Stimulated activated CD8-positive, alpha-beta memory T cell treated with anti-CD3 and anti-CD28 coated beads, Interleukin-15, amount 100 ng/mL, for 4 hours (primary cell): ENCODE results near the gene SRPK1.
"Not testable (repeated sequence)": the region's sequence is repeated elsewhere in the genome, so short reads cannot be mapped to it uniquely, and the experiment has no call there.

ENCODE experiments used
- DNase-seq, 2 donors: peaks; one replicate each; pipeline ENCODE4 v3.0.0-alpha.2; 2020; ENCODE audit warnings: low read depth in 2 of 2

Gene SRPK1

DNA sequence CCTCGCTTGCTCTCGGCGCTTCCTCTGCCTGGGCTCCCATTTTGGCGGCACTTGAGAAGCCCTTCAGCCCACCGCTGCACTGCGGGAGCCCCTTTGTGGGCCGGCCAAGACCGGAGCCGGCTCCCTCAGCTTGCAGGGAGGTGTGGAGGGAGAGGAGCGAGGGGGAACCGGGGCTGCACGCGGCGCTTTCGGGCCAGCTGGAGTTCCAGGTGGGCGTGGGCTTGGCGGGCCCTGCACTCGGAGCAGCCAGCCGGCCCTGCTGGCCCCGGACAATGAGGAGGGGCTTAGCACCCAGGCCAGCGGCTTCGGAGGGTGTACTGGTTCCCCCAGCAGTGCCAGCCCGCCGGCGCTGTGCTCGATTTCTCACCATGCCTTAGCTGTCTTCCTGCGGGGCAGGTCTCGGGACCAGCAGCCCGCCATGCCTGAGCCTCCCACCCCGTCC is 10.2 kb upstream of the SRPK1 start:
- no peak for DNase-seq

DNA sequence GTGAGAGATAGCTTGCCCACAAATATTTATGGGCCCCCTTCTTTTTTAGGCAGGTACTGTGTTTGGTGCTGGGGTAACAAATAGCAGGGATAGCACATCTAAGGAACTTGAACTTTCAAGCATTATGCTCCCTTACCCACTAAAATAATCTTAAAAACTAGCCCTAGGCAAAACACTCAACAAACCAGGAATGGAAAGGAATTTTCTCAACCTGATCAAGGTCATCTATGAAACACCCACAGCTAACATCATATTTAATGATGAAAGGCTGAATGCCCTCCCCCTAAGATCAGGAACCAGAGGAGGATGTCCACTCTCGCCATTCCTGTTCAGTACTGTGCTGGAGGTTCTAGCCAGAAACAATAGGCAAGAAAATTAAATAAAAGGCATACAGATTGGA is 8.7 kb upstream of the SRPK1 start:
- no peak for DNase-seq

DNA sequence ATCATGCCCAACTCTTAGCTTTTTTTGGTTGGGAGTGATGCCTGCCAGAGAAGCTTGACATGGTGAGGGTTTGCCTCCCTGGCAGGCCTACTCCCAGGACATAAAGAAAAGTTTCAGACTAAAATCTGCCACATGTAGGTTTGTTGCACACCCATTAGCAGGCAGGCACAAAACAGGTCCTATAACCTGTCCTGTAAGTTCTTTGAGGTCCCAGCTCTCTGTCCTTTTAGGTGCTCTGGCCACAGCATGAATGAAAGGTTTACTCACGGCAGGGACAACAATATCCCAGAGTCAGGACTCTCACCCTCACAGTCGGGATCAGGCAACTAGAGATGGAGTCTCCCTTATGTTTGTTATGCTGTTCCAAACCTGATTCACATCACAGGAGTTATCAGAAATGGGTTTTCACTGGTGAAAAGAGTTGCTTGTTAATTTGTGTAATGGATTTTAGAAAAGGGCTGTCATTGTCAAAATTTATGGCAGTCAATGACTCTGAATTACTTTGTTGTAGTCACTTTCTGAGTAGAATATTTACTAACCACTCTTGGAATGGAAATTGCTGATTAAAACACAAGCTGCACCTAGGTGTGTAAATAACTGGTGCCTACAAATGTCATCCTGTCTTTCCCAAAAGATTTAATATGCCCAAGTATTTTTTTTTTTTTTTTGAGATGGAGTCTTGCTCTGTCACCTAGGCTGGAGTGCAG is 5.8 kb upstream of the SRPK1 start:
- no peak for DNase-seq

DNA sequence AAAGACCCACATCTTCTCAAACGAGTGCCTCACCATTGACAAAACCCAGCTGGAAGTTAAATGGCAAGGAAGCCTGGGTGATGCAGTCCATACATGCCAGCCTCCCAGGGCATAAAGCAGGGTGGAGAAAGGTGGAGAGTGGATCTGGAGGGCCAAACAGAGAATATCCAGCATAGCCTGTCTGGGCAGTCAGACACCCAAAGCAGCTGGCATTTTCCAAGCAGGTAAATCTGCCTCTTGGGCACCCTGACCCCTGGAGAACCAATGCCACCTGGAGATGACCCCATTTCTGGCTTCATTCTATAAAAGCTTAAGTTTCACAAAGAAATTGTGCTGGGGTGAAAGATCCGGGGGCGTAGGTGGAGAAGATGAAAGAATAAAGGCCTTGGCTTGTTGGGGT is 5.1 kb upstream of the SRPK1 start:
- no peak for DNase-seq

DNA sequence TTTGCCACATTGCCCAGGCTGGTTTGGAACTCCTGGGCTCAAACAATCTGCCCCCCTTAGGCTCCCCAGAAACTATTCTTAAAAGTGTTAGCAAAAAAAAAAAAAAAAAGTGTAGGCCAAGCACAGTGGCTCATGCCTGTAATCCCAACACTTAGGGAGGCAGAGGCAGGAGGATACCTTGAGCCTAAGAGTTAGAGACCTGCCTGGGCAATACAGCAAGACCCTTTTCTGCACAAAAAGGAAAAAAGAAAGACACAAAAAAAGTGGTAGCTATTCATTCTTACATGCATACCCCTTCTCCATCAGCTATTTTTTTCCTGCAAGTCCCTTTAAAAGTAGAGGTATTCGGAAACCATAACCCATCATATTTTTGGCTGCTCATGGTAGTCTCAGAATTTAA is 3.2 kb upstream of the SRPK1 start:
- no peak for DNase-seq

DNA sequence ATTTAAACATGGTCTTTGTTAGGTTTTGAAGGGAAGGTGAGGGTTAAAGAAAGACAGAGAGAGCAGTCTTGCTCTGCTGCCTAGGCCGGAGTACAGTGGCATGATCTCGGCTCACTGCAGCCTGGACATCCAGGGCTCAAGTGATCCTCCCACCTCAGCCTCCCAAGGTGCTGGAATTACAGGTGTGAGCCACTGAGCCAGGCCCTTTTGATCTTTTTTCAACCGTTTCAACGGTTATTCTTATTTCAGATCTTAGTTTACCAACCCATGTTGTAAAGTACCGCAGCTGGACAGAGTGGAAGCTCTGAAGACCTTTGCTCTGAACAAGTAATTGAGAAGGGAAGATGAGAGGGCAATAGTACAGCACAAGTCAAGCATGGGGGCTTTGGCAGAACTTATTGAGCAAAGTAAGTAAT is 1.2 kb upstream of the SRPK1 start:
- no peak for DNase-seq

DNA sequence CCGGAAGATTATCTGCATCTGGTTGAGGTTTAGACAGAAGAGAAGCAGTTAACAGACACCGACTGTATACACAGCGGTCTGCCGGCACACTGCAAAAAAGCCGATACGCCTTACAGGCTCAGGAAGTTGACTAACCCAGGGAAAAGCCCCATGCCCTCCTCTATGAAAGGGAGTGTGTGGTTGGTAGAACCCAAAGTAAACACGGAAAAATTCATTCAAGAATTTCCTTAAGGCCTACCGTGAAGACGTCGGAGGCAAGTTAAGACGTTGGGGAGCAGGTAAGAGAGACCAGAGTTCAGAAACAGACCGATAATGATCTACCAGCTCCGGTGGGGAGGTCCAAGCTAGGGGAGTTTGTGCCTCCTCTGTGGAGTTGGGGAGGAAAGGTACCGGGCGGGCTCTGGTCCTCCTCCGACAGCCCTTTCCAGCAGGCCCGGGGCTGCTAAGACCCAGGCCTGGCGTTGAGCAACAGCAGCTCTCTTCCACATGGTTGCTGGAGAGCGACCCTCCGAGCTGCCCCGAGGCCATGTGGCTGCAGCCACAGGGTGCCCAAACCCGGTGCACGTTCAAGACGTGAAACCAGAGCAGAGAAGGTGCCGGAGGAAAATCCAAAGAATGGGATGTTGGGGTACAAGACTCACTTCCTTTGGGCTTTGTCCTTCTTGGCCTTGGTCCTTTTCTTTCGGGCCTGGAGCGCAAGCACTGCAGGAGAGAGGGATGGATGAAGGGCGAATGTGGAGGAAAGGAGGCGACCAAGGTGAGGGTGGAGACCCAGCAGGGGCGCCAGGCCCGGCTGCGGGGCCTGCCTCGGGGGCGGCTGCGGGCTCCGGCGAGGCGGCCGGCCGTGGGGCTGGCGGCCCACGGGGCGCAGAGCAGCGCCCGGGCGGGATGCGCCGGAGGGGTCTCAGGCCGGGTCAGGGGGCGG is 809 bp downstream of the SRPK1 start:
- DNase-seq = peak; percentile 22 to 32

DNA sequence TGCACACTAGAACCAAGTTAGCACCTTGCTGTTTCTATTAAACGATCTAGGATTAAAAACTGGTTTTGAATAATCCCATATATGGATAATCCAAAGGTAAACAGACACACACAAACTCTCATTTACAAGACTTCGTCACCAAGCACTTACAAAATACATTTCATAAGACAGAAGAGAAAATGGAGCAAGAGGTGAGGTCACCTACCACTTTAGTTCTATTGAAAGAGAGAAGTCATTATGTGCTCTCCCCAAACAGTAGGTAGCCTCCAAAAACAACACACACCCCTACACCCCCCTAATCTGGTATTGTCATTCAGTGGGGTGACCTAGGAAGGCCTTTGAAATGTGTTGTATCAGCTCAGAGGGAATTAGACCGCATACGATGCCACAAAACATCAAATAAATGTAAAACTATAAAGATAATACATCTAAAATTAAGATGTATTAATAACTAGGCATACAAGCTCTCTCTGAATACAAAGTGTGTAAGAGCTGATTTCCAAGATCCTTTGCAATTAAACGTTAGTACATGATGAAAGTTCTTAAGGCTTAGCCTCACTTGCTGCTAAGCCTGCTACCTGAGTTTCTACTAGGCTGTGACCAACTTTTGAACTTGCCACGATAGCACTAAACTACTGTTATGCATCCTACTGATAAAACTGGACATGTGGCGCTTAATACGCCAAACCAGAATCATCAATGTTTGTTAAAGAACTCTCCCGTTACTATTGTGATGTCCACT is 1.6 kb downstream of the SRPK1 start:
- DNase-seq = no peak

DNA sequence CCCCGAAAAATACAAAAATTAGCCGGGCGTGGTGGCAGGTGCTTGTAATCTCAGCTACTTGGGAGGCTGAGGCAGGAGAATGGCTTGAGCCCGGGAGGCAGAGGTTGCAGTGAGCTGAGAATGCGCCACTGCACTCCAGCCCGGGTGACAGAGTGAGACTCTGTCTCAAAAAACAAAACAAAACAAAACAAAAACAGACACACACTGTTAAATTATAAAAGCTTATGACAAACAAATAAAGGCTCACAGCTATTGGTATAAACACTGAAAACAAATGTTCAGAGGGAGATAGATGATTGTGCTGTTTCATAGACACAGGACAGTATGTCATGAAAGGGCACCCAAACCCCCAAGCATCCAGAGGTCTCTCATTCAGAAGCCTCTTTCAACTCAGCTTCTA is 4.0 kb downstream of the SRPK1 start:
- not testable (repeated sequence) for DNase-seq

DNA sequence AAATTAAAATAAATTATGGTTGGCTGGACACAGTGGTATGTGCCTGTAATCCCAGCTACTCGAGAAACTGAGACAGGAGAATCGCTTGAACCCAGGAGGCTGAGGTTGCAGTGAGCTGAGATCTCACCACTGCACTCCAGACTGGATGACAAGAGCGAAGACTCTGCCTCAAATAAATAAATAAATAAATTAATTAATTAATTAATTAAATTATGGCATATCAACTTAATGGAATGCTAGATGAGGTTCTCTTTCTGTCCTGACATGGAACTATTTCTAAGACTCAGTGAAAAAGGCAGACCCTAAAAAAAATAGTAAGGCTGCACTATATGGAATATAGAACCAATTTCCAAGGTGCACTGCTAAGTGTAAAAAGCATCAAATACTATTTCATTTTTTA is 4.8 kb downstream of the SRPK1 start:
- DNase-seq = no peak

DNA sequence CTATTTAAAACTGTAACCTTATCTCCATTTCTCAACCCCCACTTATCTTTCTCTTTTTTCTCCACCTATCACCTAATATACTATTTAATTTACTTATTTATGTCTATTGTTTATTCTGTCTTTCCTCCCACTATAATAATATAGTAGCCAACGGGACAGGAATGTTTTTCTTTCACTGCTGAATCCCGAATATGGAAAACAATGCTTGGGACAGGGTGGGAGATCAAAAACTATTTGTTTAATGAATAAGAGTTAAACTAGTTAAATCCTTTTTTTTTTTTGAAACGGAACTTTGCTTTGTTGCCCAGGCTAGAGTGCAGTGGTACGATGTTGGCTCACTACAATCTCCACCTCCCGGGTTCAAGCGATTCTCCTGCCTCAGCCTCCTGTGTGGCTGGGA is 6.4 kb downstream of the SRPK1 start:
- no peak for DNase-seq

DNA sequence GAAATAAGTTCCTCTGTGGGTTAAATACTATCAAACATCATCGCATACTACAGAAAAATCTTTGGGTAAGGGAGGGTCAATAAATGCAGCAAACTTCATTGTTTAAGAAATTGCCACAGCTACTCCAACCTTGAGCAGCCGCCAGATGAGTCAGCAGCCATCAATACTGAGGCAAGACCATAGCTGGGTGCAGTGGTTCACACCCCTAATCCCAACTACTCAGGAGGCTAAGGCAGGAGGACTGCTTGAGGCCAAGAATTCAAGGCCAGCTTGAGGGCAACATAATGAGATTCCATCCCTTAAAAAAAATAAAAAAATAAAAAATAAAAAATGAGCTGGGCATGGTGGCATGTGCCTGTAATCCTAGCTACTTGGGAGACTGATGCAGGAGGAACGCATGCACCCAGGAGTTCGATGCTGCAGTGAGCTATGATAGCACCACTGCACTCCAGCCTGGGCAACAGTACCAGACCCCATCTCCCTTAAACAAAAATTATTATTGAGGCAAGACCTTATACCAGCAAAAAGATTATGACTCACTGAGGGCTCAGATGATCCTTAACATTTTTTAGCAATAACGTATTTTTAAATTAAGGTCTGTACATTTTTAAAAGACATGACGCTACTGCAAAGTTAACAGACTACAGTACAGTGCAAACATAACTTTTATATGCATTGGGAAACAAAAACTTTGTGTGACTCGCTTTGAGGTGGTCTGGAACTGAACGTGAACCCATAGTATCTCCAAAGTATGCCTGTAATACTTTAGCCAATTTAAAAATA is 8.8 kb downstream of the SRPK1 start:
- no peak for DNase-seq

DNA sequence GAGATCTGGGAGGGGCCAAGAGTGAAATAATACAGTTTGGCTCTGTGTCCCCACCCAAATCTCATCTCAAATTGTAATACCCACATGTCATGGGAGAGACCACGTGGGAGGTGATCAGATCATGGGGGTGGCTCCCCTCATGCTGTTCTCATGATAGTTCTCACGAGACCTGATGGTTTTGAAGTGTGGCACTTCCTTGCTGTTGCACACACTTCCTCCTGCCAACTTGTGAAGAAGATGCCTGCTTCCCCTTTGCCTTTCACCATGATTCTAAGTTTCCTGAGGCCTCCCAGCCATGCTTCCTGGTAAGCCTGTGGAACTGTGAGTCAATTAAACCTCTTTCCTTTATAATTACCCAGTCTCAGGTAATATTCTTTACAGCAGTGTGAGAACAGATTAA is 11.3 kb downstream of the SRPK1 start:
- DNase-seq = not testable (repeated sequence)

DNA sequence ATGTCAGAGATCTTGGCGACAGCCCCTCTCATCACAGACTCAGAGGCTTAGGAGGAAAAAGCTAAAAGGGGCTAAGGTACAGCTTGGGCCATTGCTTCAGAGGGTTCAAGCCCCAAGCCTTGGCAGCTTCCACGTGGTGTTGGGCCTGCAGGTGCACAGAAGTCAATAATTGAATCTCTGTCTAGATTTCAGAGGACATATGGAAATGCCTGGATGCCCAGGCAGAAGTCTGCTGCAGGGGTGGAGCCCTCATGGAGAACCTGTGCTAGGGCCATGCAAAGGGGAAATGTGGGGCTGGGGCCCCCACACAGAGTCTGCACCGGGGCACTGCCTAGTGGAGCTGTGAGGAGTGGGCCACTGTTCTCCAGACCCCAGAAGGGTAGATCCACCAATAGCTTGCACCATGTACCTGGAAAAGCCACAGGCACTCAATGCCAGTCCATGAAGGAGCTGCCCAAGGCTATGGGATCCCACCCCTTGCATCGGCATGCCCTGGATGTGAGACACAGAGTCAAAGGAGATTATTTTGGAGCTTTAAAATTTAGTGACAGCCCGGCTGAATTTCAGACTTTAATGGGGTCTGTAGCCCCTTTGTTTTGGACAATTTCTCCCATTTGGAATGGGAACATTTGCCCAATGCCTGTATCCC is 12.0 kb downstream of the SRPK1 start:
- not testable (repeated sequence) for DNase-seq

DNA sequence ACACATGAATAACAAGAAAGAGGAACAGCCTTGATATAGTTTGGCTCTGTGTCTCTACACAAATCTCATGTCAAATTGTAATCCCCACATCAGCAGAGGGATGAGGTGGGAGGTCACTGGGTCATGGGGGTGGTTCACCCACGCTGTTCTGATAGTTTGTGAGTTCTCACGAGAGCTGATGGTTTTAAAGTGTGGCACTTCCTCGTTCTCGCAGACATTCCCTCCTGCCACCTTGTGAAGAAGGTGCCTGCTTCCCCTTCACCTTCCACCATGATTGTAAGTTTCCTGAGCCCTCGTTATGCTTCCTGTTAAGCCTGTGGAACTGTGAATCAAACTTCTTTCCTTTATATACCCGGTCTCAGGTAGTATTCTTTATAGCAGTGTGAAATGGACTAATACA is 13.1 kb downstream of the SRPK1 start:
- DNase-seq = no peak

DNA sequence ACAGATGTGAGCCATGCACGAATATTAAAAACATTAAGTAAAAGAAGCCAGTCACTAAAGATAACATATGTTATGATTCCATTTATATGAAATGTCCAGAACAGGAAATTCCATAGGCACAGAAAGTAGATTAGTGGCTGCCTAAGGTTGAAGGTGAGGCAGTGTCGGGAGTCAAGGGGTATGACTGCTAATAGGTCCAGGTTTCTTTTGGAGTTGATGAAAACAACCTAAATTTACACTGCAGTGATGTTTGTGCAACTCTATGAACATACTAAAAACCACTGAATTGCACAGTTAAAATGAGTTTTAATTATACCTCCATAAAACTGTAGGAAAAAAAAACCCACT is 14.4 kb downstream of the SRPK1 start:
- DNase-seq = no peak

DNA sequence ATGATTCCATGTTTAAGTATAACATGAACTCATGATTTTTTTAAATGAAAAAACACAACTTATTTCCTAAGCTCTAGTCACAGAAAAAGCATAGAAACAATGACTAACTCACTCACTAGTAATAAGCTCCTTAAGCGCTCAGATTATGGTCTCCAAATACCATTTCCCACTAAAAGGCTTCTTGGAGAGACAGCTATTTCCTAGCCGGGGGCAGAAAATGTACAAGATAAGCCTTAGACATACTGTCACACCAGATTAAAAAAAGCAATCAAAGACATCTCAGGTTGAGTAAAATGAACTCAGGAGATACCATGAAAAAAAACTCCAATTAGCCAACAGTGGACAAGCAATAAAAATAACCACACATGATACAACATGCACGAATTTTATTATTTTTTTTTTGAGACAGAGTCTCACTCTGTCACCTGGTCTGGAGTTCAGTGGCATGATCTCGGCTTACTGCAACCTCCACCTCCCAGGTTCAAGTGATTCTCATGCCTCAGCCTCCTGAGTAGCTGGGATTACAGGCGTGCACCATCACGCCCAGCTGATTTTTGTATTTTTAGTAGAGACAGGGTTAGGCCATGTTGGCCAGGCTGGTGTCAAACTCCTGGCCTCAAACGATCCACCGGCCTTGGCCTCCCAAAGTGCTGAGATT is 14.9 kb downstream of the SRPK1 start:
- no peak for DNase-seq

DNA sequence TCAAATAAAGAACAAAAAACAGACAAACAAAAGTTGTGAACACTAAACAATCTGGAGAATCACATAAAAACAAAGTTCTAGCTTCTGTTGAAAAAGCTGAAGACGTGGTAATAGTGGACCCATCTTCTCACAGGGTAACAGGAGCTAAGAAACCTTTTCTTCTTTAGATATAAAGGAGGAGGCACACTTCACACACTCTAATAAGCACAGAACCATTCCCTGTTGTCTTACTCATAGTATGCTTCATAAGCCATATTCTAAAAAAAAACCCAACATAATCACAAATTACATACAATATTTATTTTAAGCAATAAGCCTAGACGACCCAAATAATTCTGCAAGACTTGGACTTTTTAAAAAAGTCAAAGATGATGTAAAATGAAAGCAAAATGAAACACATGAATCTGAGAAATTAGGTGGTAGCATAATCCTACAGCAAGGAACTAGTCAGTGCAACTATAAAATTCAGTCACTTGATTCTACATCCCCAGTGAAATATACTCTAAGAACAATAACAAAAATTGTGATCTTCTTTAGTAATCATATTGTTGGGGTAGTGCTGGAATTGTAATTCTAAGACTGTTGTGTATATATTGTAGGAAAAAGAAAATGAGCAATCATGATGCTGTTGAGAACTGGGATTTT is 15.6 kb downstream of the SRPK1 start:
- DNase-seq = no peak

DNA sequence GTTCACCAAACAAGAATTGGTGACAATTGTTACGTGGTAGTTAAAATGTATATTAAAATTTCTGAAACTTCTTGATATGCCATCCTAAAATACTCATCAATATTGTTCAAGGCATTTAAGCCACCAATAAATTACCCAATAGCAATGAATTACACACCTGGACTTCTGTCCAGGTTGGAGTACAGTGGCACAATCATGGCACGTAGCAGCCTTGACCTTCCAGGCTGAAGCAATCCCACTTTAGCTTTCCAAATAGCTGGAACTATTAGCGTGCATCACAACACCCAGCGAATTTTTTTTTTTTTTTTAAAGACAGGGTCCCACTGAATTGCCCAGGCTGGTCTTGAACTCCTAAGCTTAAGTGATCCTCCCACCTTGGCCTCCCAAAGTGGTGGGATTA is 17.2 kb downstream of the SRPK1 start:
- DNase-seq = no peak

DNA sequence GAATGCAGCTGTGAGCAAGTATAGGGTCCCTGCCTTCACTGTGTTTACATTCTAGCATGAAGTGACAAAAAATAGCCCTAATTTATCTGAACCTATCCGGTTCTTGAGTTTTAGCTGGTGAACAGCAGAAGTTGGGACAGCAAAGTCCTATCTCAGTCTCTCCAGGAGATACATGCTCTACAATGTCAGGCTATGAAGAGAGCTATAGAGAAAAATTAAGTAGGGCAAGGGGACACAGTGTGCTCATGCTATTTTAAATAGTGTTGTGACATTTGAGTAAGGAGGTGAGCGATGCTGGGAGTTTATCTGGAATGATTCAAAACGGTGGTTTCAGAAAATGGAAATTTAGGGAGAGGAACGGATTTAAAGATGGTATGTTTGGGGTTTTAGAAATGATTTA is 20.4 kb downstream of the SRPK1 start:
- no peak for DNase-seq
